Endometrial microvascular endothelial cells (primary cell): ENCODE measurements around the gene CCNQ. TPM values are rescaled to one million over a fixed set of nuclear protein-coding genes. Genes with fewer than 3 reads are reported as not detected.

Experiments
- in situ Hi-C: cut with HindIII; loops from 2 replicates; pipeline ENCODE4 v1.10.0; 2017; ENCODE audit warnings: low sequenced_read_pairs, low pct_unique_long_range_greater_than_20kb; ENCODE audit errors: inconsistent ontology term
- total RNA-seq: library from RNA; depleted of rRNA; stranded (reverse); fragments of >200 nt; gene quantifications from one replicate; pipeline ENCODE4 v1.2.3, GENCODE V29; 2015; ENCODE audit errors: inconsistent ontology term

Gene CCNQ
- total RNA-seq = 52.3 TPM

DNA sequence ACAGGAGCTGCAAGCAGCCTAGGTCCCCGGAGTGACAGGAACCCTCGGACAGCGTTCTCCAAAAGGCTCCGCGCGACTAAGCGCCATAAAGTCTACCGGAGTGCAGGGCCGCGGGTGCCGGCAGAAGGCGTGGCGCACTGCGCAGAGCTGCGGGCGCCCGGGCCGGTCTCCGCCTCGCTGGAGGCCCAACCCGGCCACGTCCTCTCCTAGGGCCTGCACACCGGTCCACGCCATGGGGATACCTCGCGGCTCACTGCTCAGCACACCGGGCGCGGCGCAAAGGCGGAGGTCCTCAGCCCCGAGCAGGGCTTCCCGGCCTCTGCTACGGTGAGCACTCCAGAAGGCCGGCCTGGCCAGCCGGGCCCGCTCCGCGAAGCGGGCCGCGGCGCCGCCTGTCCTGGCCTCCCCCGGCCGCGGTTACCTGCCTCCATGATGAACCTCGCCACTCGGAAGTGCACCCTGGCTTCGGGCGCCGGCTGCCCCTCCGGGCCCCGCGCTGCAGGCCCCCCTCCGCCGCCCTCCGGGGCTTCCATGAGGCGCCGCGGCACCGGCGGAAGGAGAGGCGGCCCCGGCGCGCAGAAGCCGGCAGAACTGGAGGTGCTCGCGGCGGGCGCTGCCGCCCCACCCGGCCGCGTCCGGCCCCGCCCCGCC, at the start of gene CCNQ:
Gene CCNQ (minus strand): TSS at position 599 of the 651 bp plus-strand sequence. CDS start 66 bp downstream, at position 533.
- in situ Hi-C loops = no loop called here

DNA sequence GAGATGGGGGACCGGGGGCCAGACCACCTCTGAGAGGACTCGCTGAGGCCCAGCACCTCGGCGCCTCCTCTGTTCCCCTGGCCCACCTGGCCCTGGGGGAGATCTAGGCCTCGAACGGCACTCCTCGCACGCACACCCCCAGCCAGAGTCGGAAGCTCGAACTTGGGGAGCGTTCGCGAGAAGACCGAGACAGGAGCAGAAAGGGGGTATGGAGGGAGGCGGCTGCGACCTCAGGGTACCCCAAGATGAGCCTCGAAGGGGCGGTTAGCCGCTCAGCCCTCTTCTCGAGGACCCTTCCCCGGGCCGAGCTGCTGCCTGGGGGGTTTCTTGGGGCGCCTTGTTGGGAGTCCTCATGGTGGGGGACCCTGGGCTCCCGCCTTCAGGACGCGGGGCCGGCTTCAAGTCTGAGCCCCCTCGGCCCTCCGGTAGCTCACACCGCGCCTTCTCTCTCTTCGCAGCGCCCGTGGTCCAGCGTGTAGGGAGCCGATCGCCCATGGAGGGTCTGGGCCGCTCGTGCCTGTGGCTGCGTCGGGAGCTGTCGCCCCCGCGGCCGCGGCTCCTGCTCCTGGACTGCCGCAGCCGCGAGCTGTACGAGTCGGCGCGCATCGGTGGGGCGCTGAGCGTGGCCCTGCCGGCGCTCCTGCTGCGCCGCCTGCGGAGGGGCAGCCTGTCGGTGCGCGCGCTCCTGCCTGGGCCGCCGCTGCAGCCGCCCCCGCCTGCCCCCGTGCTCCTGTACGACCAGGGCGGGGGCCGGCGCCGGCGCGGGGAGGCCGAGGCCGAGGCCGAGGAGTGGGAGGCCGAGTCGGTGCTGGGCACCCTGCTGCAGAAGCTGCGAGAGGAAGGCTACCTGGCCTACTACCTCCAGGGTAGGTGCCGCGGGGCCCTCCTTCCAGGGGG, 48.8 kb upstream of the CCNQ start:
- in situ Hi-C loops = no loop called here

DNA sequence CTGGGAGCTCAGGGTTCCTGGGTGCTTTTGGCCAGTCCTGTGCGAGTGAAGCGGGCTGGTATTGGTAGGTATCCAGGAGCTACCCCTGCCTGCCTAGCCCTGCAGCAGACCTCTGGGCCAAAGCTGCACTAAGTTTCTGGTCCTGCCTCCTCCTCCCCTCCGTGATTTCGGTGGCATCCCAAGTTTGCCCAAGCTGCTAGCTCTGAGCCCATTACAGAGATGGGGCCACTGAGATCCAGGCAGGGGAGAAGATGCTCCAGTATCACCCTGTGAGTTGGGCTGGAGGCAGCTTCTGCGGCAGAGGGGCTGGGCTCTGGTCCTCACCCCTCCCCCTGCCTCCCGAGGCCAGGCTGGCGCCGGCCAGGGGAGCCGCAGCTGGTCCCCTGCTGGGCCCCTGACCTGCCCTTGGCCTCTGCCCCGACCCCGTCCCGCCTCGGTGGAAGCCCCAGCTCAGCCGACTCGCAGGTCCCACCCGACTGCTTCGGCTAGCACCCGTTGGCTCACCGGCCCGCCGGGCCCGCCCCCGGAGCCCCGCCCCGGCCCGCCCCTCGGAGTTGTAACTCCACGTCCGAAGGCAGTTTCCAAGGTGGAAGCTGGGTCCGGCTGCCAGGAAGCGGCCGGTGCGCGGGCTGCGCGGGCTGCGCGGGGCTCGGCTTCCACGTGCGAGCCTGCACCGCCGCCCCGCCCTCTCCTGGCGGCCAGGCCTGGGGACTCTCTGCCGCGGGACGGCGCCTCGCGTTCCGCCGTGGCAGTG, 47.9 kb upstream of the CCNQ start, which contains the start of gene DUSP9:
Gene DUSP9 (plus strand): TSS at position 584 of the 754 bp plus-strand sequence. CDS start 751 bp downstream, outside the sequence.
- in situ Hi-C loops = no loop called here

DNA sequence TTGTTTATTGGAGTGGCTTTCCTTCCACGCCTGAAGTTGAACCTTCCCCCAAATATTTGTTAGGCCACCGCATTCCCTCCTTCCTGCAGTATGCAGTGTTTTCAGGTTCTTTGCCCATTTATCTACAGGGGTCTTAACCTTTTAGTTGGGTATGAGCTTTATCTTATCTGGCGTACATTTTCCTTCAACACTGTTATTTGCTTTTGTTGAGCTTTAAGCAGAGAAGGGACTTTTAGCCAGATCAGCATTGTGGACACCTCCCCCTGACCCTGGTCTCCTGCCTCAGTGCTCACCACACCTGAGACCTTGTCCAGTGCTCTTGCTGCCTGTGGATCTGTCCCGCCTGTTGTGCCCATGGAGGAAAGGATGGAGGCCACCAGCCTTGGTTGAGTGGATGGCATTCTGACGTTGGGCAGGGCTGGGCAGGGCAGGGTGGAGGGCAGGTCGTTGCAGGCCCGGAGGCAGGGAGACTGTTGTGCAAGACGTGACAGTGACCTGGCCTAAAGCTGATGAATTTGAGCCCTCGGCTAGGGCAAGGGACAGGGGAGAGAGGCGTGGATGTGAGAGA, 47.1 kb upstream of the CCNQ start:
- in situ Hi-C loops = no loop called here

DNA sequence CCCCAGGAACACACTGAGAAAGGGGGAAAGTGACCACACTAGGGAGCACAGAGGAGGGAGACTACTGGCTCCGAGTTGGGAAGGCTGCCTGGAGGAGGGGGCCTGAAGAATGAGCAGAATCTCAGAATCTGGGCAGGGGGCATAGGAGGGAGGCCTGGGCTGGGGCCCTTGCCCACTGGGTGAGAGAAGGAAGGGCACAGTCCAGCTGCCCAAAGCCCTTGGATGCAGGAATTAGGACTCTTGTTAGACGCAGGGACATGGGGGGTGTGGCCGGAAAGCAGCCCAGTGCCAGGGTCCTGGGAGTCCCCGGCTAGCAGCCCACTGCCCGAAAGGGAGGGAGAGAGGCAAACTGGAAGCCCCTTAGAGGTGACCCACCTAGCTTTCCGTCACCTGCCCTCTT, 46.2 kb upstream of the CCNQ start:
- in situ Hi-C loops = no loop called here

DNA sequence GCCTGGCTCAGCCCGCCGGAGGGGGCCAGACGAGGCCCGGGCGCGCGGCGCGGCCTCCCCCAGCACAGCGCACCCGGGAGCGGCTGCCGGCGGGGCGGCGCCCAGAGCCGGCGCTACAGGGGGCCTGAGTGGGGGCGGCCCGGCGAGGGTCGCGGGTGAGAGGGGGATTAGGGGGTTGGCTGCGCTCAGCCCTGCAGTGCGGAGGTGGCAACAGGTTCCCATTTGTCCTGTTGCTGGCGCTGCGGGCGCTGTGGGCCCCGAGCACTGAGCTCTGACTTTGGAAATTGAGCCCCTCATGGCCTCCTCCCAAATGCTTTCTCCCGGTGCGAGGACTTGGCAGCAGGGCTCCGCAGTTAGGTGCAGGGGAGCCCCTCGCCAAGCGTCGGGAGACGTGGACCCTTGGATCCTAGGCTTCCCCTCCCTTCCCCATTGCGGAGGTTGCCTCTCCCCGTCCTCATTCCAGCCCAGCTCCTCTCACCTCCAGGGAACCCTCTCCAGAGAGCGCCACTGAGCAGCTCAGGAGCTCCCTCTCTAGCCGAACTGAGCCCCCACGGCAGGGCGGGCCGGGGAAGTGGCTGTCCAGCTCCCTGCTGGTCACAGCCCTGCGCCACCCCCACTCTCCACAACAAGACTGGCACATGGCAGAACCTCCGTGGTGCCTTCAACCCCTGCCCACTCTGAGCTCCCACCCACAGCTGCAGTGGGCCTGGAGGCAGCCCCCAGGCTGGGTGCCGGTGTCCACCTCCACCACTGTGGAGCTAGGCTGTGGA, 45.6 kb upstream of the CCNQ start:
- in situ Hi-C loops = no loop called here

DNA sequence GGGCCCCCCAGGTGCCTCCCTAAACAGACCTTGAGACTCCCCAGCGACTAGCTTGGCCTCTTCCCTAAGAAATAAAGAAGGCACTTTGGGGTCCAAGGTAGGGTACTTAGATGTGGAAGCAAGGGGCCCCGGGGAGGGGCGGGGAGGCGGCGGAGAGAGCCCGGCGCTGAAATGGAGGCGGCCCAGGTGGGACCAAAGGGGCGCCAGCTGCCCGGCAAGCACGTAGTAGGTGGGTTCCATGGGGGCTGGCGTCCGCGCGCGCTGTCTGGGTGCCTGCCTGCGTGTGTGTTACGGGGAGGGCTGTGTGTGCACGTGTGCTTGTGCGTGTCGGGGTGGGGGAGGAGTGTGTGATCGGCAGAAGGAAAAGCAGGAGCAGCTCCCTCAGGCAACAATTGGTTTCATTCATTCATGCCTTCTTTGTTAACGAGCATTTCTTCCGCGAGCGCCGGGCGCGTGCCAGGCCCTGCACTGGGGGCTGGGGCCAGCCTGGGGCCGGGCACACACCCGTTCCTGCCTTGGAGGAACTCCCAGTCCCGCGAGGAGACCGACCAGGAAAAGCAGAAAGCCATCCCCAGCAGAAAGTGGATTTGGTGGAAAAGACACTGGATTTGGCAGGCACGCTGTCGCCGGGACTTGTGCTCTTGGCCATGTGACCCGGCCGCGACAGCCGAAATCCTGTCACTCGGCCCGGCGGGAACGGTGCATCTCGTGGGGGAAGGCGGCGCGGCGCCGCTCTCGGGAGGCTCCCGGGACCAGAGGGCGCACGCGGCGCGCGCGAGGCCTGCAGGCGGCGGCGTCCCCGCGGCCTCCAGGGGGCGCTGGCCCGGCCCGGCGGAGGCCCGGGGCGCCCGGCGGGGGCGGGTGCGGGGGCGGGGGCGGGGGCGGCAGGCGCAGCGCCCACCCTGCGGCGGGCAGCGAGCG, 44.8 kb upstream of the CCNQ start:
- in situ Hi-C loops = no loop called here

DNA sequence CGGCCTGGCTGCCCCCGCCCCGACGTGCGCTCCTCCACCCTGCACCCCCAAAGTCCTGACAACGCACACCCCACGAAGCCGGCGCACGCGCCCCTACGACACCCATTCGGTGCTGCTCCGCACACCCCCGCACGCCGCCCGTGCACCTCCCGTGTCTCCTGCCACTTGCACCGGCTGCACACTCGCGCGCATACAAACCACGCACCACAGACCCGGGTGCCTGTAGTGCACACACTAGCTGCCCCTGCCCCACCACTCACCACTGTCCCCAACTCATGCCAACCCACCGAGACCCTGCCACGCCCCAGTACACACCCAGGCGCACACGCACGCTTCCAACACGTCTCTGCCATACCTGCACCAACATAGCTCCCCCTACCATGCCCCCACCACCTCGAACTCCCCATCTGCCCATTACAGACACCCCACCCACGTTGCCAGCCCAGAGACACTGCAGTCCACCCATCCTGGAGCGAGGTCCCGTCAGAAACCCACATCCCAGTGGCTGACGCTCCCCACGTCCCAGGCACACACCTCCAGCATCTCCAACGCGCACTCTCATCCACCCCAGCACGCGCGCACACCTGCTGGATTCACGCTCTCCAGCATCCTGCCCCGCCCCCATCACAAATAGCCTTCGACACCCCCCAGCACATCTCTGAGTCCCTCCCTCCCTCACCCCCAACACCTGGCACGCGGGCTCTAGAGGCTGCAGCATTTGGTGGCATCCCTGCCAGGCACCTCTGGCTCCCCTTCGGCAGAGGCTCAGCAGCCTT, 43.9 kb upstream of the CCNQ start:
- in situ Hi-C loops = no loop called here

DNA sequence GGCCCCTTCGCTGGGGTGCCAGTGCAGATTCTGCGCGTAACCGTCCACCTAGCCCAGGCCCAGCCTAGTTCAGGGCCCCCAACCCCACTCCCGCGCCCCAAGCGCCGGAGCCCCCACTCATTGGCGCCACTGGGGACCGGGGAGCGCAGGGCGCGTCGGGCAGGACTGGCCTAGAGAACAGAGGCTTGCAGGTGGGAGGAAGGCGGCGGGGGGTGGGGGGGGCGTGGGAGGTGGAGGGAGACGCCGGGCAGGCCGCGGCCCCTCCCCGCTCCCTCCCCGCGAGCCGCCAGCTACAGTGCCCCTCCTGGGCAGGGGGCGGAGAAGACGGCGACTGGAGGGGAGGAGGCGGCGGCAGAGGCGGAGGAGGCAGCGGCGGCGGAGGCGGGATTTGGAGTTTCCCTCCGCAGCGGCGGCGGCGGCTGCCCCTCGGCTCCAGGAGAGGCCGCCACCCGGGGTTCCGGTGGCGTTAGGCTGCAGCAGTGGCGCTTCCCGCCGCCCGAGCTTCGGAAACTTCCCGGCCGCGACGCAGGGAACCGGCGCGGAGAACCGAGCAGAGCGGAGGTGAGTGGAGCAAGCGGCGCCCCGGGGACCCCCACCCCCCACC, 43.2 kb upstream of the CCNQ start:
- in situ Hi-C loops = no loop called here

DNA sequence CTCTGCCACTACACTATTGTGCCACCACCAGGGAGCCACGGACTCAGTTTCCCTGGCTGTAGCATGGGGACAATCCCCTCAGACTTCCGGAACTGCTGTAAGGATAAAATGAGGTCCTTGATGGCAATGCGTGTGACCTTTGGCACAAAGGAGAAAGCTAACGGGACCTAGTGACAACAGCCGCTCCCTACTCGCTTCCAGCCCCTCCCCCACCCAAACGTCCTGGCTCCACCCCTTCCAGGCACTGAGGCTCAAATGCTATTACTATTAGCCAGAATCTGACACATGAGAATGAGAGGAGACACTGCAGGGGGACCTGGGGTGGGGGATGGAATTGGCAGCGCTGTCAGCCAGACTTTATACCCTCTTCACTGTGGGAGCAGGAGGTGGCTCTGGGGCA, 42.7 kb upstream of the CCNQ start:
- in situ Hi-C loops = no loop called here

DNA sequence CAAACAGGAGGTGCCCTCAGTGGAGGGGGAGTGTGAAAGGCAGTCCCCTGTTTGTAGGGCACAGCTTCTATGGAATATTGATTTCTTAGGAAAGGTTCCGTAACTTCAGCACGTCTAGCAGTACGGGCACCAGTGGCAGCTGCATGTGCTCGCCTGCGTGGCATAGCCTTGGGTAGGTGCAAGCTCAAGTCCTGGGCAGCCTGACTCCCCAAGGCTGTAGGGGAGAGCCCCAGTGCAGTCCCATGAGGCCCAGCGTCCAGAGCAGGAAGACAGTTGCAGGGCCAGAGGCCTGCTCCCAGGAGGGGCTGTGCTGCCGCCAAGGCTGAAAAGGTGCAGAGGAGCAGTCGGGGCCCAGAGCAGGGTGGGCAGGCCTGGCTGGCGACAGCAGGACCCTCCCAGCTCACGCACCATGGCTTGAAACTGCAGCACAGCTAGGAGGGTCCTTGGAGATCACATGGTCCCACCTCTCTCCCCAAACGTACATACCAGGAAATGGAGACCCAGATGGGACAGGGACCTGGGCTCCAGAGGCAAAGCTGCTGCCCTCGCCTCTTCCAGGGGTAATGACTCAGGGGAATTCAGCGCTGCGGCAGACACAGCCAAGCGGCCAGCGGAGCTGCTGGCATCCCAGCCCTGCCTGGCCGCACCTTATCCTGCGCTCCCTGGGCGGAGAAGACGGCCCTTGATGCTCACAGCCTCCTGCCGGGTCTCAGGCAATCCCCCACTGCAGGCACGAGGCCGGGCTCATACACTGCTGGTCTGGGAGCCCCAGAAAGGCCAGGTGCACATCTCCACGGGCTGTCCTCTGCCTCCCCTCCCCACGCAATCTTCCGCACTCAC, 42.0 kb upstream of the CCNQ start:
- in situ Hi-C loops = no loop called here

DNA sequence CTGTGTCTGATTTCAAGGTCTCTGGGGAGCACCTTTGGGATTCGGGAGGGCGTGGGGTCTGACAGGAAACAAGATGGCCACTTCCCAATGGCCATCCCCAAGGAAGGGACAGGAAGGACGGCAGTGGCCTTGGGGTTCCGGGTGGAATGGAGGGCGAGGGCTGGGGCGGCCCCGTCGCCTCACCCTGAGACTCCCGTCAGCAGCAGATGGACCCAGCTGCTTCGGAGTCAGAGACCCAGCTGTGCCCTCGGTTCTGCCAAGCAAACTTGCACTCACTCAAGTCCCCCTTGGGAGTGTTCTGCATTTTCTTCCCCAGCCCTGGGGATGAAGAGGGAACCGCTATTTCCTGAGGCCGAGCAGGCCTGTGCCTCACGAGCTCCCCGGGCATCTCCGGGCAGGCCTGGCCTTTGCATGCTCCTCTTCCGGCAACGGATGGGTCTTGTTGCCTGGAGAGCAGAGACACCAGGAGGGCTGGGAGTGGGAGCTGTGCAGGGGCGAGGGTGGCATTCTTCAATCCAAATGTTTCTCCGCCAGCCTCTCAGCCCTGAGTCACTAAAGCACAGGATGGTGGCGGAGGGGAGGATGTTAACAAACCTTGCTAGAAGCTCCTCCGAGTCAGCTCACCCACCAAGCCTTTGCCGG, 41.2 kb upstream of the CCNQ start:
- in situ Hi-C loops = no loop called here

DNA sequence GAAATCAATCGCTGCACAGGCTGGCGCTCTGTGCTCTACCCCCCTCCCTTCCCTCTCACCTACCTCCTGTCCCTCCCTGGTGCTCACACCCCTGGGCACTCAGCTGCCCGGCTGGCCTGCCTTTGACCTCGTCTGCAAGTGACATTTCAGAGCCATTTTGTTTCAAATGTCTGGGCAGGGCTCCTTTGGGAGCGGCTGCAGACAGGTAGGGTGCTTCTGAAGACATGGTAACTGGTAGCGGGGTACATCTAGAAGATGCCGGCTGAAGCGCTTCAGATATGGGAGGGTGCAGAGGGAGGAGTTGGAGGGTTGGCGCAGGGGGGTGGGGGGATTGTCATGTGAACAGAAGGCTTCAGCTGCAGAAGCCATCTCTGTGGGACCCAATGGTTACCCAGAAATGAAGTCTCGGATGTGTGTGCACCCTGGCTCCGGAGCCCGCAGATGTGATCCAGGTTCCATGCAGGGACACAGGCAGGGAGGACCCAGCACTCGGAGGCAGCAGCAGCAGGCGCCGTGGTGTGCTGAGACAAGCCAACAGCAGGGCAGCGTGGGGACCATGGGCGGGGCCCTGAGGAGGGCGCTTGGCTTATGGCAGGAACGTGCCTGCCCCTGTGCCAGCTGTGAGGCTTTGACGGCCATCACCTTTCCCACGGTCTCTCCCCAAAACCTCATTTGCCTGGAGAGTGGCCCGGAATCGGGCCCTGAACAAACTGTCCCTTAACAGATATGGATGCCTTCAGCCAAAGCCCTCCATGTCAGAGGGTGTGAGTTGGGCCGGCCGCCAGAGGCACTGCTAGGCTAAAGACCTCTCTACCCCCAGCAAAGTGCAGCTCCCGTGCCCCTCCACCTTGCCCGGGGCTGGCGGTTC, 40.5 kb upstream of the CCNQ start:
- in situ Hi-C loops = no loop called here

DNA sequence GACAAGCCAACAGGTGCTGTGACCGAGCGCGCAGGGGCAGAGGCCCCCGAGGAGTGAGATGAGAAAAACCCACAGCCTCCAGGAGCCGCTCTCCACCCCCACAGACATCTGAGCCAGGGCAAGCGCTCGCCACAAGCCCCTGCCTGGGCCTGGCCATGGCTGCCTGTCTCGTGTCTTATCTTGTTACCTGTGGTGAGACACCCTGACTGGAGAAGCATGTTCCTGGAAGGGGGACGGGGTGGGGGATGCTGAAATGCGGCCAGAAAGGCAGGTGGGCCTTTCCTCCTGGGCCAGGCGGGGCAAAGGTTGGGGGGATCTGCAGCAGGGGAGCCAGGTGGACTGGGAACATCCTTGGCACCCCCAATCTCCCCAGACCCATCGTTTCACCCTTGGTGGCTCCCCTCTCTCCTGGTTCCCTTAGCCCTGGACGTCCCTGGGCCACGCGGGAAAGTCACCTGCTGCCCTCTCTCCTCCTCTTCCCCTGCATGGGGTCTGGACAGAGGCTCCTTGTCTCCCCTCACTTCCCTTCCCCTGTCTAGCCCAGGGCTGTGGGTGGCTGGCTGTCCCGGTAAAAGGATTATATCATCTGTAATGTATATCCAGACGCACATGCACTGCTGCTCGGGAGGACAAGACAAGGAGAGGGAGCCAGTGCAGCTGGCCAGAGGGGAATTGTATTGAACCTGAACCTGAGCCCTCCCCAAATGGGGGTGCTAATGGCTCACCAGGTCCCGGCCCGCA, 39.7 kb upstream of the CCNQ start:
- in situ Hi-C loops = no loop called here
